ENCODE data around the gene AGER. TPM values are rescaled to one million over a fixed set of nuclear protein-coding genes. Genes with fewer than 3 reads are reported as not detected.

Gene AGER
- total RNA-seq, 3 donors from 2014 or later = 5.3 to 8.1 (median 6.3) TPM

GRCh38 chr6:32183483-32184083 lies 470 bp downstream of the AGER start:
- intact Hi-C loops (cut with DNase I, micrococcal nuclease) = no loop called here
- Histone ChIP-seq H3K4me1 (ENCODE audit: low read depth) (peaks cover 30% of the 10 kb centered on the region), H3K9me3 (no peaks in the 10 kb centered on the region), H3K4me3 (no peak overlapping the region), H3K36me3 (ENCODE audit: low read depth) (no peaks in the 10 kb centered on the region)
- DNase-seq (no peak), ATAC-seq (no peak)
- no peak for TF ChIP-seq CTCF (IDR thresholded peaks at IDR 0.05)

GRCh38 chr6:32183030-32183429 lies 1.0 kb downstream of the AGER start:
- ATAC-seq (no peak), DNase-seq (no peak)
- TF ChIP-seq CTCF (IDR thresholded peaks at IDR 0.05) = no peak
- Histone ChIP-seq H3K4me3 (no peak overlapping the region), H3K36me3 (ENCODE audit: low read depth) (peaks cover 2% of the 10 kb centered on the region), H3K9me3 (no peaks in the 10 kb centered on the region), H3K4me1 (ENCODE audit: low read depth) (peaks cover 28% of the 10 kb centered on the region)
- intact Hi-C loops (cut with DNase I, micrococcal nuclease) = no loop called here

- Histone ChIP-seq H3K9me3 (no peaks in the 10 kb centered on the region), H3K36me3 (ENCODE audit: low read depth) (peaks cover 4% of the 10 kb centered on the region), H3K4me3 (no peak overlapping the region), H3K4me1 (ENCODE audit: low read depth) (peaks cover 25% of the 10 kb centered on the region)
- no peak for DNase-seq
- TF ChIP-seq CTCF (IDR thresholded peaks at IDR 0.05) = no peak
- intact Hi-C loops (cut with DNase I, micrococcal nuclease) = no loop called here
- ATAC-seq = no peak
These were observed 1.5 kb downstream of the AGER start for GRCh38 chr6:32182555-32182981.

GRCh38 chr6:32181915-32182529 lies 2.0 kb downstream of the AGER start:
- Histone ChIP-seq H3K9me3 (no peaks in the 10 kb centered on the region), H3K36me3 (ENCODE audit: low read depth) (peaks cover 4% of the 10 kb centered on the region), H3K4me1 (ENCODE audit: low read depth) (peaks cover 27% of the 10 kb centered on the region), H3K4me3 (no peak overlapping the region)
- DNase-seq (no peak), ATAC-seq (no peak)
- TF ChIP-seq CTCF (IDR thresholded peaks at IDR 0.05) = no peak
- intact Hi-C loops (cut with DNase I, micrococcal nuclease) = no loop called here

GRCh38 chr6:32181148-32181702 lies 2.8 kb downstream of the AGER start:
- peaks cover 4% of the 10 kb centered on the region for H3K36me3 ChIP-seq (ENCODE audit: low read depth)
- no peak overlapping the region for H3K4me3 ChIP-seq
- no peak for ATAC-seq
- DNase-seq = no peak
- TF ChIP-seq CTCF (IDR thresholded peaks at IDR 0.05) = no peak
- H3K4me1 ChIP-seq (ENCODE audit: low read depth) = peaks cover 33% of the 10 kb centered on the region
- intact Hi-C loops (cut with DNase I, micrococcal nuclease) = no loop called here
- H3K9me3 ChIP-seq = no peaks in the 10 kb centered on the region
